HCT116 (cell line): ENCODE measurements around the gene DDX1.

ENCODE experiments used
- EZH2 ChIP-seq: fragments of 200-600 bp; sonication (generic); IDR thresholded peaks from 2 replicates; pipeline ENCODE4 v1.6.1; 2017; ENCODE audit warnings: antibody characterized with exemption, mixed run types
- JUND ChIP-seq: IDR thresholded peaks from 2 replicates; pipeline ENCODE4 v1.6.1; 2012
- POLR2A ChIP-seq: IDR thresholded peaks from 2 replicates; pipeline ENCODE4 v1.7.0; 2011; ENCODE audit warnings: borderline replicate concordance; ENCODE audit not compliant: insufficient read depth, insufficient read length; ENCODE audit errors: extremely low read depth
- RAD21 ChIP-seq: IDR thresholded peaks from 2 replicates; pipeline ENCODE4 v1.6.1; 2012; ENCODE audit warnings: low read depth, mild to moderate bottlenecking
- TF ChIP-seq, protein P1 (sequence below), 3 experiments: fragments of 200-600 bp in 1 of 3; sonication (generic) in 1 of 3; IDR thresholded peaks in 2 of 3; conservative IDR thresholded peaks in 1 of 3; 2 replicates each; pipeline ENCODE4 v1.5.1; 2012 to 2017; ENCODE audit warnings: low read depth in 2 of 3, low read length in 2 of 3, antibody characterized with exemption in 1 of 3, borderline replicate concordance in 1 of 3, control low read depth in 1 of 3, mild to moderate bottlenecking in 1 of 3, mixed read lengths in 1 of 3, mixed run types in 1 of 3, moderate library complexity in 1 of 3; ENCODE audit not compliant: insufficient read depth in 1 of 3
- TF ChIP-seq, protein P2 (sequence below): IDR thresholded peaks from 2 replicates; pipeline ENCODE4 v1.6.1; 2012; ENCODE audit warnings: low read depth

DNA sequence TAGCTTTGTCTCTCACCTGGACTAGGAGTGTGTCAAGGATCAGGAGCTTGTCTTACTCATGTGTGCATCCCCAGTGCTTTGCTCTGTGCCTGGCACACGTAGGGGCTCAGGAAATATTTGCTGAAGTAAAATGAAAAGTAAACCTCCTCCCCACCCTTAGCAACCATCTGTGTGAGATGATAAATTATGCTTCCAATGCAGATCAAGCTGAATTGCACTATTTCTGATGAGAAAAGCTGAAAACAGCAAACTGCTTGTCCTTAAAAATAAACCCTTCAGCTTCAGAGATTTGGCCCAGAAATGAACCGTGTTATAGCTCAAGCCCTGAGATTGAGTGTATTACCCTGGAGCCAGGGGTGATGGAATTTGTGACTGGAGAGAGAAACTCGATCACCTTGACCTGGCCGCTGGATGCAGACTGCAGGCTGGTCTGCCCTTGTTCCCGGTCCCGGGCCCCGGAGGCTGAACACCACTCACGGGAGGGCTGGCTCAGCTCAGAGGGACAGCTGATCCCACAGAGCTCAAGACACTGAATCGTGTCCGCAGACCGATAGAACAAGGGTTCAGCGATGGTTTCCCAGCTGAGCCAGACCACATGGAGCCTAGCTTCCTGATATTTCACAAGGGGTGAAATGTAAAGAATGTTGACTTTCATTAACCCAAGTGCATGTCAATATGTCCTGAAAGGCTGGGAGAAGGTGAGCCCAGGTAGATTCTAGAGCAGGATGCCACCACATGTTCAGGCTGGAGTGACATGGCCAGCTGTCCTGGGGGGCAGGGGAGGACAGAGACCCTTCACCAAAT is 50.5 kb downstream of the DDX1 start:
- TF ChIP-seq, protein P1, sequence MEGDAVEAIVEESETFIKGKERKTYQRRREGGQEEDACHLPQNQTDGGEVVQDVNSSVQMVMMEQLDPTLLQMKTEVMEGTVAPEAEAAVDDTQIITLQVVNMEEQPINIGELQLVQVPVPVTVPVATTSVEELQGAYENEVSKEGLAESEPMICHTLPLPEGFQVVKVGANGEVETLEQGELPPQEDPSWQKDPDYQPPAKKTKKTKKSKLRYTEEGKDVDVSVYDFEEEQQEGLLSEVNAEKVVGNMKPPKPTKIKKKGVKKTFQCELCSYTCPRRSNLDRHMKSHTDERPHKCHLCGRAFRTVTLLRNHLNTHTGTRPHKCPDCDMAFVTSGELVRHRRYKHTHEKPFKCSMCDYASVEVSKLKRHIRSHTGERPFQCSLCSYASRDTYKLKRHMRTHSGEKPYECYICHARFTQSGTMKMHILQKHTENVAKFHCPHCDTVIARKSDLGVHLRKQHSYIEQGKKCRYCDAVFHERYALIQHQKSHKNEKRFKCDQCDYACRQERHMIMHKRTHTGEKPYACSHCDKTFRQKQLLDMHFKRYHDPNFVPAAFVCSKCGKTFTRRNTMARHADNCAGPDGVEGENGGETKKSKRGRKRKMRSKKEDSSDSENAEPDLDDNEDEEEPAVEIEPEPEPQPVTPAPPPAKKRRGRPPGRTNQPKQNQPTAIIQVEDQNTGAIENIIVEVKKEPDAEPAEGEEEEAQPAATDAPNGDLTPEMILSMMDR (IDR thresholded peaks at IDR 0.05 in 2 of 3, conservative IDR thresholded peaks at IDR 0.05 in 1 of 3; ENCODE audit: borderline replicate concordance in 1 of 3, insufficient read depth in 1 of 3, low read depth in 2 of 3, low read length in 2 of 3) = no peak
- no peak for TF ChIP-seq POLR2A
- no peak for TF ChIP-seq EZH2
- TF ChIP-seq, protein P2, sequence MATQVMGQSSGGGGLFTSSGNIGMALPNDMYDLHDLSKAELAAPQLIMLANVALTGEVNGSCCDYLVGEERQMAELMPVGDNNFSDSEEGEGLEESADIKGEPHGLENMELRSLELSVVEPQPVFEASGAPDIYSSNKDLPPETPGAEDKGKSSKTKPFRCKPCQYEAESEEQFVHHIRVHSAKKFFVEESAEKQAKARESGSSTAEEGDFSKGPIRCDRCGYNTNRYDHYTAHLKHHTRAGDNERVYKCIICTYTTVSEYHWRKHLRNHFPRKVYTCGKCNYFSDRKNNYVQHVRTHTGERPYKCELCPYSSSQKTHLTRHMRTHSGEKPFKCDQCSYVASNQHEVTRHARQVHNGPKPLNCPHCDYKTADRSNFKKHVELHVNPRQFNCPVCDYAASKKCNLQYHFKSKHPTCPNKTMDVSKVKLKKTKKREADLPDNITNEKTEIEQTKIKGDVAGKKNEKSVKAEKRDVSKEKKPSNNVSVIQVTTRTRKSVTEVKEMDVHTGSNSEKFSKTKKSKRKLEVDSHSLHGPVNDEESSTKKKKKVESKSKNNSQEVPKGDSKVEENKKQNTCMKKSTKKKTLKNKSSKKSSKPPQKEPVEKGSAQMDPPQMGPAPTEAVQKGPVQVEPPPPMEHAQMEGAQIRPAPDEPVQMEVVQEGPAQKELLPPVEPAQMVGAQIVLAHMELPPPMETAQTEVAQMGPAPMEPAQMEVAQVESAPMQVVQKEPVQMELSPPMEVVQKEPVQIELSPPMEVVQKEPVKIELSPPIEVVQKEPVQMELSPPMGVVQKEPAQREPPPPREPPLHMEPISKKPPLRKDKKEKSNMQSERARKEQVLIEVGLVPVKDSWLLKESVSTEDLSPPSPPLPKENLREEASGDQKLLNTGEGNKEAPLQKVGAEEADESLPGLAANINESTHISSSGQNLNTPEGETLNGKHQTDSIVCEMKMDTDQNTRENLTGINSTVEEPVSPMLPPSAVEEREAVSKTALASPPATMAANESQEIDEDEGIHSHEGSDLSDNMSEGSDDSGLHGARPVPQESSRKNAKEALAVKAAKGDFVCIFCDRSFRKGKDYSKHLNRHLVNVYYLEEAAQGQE = no peak
- no peak for TF ChIP-seq RAD21
- no peak for TF ChIP-seq JUND
